WI38 (cell line): ENCODE measurements around the gene AFF3.

Experiments
- H3K4me3 ChIP-seq: 2 replicates; pipeline ENCODE4 v1.5.1; 2011; ENCODE audit warnings: low read depth, mild to moderate bottlenecking, control low read depth, low read length
- TF ChIP-seq, protein P1 (sequence below): IDR thresholded peaks from 2 replicates; pipeline ENCODE4 v1.5.1; 2012; ENCODE audit warnings: low read depth, mild to moderate bottlenecking, control low read depth, low read length

Gene AFF3

DNA sequence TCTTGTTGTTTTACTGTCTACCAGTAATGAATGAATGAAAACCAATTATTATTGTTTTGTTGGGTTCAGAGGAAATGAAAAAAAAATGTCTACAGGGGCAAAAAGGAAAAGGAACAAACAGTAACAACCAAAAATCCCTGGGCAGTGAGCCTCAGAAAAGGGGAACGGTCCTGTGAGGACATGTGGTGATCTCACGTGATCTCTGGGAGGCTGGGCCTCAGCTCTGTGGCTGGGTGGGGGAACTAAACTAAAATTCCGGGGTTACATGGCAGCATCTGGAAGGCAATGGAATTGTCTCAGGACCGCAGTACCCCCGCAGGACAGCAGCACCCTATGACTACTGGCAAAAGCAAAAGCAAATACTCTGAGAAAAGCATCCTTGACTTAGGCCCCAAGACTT, 80.1 kb downstream of the AFF3 start:
- TF ChIP-seq, protein P1, sequence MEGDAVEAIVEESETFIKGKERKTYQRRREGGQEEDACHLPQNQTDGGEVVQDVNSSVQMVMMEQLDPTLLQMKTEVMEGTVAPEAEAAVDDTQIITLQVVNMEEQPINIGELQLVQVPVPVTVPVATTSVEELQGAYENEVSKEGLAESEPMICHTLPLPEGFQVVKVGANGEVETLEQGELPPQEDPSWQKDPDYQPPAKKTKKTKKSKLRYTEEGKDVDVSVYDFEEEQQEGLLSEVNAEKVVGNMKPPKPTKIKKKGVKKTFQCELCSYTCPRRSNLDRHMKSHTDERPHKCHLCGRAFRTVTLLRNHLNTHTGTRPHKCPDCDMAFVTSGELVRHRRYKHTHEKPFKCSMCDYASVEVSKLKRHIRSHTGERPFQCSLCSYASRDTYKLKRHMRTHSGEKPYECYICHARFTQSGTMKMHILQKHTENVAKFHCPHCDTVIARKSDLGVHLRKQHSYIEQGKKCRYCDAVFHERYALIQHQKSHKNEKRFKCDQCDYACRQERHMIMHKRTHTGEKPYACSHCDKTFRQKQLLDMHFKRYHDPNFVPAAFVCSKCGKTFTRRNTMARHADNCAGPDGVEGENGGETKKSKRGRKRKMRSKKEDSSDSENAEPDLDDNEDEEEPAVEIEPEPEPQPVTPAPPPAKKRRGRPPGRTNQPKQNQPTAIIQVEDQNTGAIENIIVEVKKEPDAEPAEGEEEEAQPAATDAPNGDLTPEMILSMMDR, result no peak
- no peak overlapping the region for H3K4me3 ChIP-seq

DNA sequence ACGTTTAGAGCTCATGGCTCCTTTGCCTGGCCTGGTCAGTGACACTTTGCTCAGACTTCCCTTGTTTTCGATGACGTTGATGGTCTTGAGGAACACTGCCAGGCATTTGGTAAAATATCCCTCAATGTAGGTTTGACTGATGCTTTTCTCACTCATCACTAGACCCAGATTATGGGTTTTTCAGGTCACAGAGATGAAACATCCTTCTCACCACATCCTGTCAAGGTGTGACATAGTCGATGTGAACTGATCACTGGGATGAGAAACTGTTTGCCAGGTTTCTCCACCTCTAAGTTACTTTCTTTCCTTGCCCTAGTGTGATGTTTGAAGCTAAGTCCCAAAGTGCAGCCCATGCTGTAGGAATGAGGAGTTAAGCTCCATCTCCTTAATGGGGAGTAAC, 81.5 kb downstream of the AFF3 start:
- TF ChIP-seq, protein P1, result no peak
- no peak overlapping the region for H3K4me3 ChIP-seq

DNA sequence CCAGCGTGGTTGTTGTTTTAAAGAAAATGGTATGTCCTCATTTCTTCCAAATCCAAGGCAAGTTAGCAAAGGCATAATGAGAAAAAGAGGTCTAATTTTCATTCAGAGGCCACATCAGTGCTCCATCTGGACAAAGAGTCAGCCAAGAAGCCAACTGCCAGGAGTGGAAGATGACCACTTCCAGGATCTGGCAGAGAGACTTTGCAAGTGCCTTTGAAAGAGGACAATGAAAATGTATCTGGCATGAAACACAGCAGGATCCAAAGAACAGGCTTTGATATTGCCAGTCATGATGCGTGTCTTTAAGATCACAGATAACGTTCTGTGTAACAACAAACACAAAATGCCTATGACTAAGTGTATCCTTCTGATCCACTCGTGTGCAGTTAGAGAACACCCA, 82.8 kb downstream of the AFF3 start:
- TF ChIP-seq, protein P1, result no peak
- no peak overlapping the region for H3K4me3 ChIP-seq

DNA sequence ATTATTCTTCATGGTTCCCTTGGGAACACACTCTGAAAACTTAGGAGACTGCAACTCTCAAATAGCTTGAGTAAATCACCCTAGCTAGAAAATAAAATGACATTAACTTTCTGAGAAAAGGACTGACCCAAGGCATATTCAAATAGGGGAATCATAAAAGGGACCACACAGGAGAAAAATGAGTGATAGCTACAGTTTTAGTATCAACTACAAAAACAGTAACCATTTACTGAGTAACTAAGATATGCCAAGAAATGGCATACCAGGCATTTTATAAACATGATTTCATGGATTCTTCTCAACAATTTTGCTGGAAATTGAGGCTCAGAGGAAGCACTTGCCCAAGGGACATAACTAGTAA, 84.5 kb downstream of the AFF3 start:
- H3K4me3 ChIP-seq, result no peak overlapping the region
- TF ChIP-seq, protein P1, result no peak

DNA sequence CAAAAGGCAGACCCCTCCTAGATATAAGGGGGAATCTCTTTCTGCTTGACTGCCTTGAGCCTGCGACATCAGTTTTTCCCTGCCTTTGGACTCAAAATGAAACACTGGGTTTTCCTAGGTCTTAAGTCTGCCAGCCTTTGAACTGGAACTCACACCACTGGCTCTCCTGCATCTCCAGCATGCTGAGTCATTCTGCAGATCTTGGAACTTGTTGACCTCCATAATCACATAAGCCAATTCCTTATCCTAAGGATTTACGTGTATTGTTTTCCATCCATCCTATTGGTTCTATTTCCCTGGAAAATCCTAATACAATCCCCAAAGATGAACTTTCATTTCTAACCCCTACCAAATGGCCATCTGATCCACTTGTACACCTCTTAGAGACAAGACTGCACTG, 88.0 kb downstream of the AFF3 start:
- TF ChIP-seq, protein P1, result no peak

DNA sequence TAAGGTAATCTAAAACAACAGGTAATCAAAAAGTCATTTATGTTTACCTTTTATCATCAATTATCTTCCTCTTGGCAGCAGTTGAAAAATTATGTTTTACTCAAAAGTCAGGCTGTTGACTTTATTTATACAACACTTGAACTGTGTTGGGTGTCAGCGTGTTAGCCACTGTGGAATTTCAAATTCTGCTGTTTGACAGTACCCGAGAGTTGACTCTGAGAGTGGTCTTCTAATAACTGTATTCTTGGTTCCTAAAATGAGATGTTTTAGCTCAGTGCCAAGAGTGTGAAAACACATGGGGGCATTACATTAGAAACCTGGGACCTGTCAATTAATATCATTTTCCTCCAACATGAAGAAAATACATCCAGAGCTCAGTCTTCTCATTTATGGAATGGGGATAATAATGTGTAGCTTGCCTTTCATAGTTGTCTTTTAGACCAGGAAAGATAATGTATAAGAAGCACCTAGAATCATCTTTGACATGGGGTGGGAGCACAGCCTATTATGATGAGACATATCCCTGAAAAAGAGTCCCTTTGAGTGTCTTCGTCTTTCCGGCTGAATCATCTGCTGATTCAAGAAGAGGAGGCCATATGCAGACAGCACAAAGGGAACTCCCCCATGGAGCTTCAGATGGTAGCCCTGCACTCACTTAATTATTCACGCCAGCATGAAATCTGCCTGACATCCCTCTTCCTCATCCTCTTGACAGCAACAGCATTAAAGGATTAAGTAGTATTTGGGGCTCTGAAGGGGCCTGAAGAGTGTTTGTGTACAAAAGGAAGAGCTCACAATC, 89.1 kb downstream of the AFF3 start:
- H3K4me3 ChIP-seq, result no peak overlapping the region
- TF ChIP-seq, protein P1, result no peak

More for the DNA sequence above, 88.0 kb downstream of the AFF3 start:
- H3K4me3 ChIP-seq, result no peak overlapping the region

DNA sequence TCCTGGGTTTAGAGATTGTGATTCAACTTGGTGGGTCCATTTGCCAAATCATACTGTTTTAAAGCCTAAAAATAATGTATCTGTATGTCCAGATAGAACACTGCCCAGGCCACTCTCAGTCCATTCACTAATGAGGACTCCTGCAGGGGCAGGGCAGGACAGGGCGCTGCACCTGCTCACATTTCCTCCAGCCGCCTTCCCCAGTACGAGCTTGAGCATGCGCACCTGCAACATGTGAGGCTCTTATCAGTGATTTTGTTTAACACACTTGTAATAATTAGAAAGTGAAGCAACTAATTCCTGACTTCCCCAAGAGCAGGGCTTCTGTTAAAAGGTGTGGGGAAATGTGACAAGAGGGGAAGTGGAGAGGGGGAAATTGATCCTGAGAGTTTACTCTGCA, 89.7 kb downstream of the AFF3 start:
- TF ChIP-seq, protein P1, result no peak
- H3K4me3 ChIP-seq, result no peak overlapping the region
